NCI-H226 (cell line): ENCODE data around the gene CLEC2B.

Source experiments
- DNase-seq: peaks from one replicate; pipeline ENCODE4 v3.0.0-alpha.2; 2015

The CLEC2B gene

GRCh38 chr12:9868311-9868801, 798 bp downstream of the CLEC2B start:
- DNase-seq = no peak

- DNase-seq = no peak
These were observed 1.6 kb downstream of the CLEC2B start for GRCh38 chr12:9867531-9867930.

- DNase-seq = no peak
These were observed 2.3 kb downstream of the CLEC2B start for GRCh38 chr12:9866860-9867269.

GRCh38 chr12:9864913-9865675, 4.1 kb downstream of the CLEC2B start:
- no peak for DNase-seq

- no peak for DNase-seq
These were observed 11.0 kb downstream of the CLEC2B start for GRCh38 chr12:9858135-9858534.

GRCh38 chr12:9856894-9857293, 12.3 kb downstream of the CLEC2B start:
- no peak for DNase-seq

GRCh38 chr12:9856151-9856550, 13.0 kb downstream of the CLEC2B start:
- DNase-seq = no peak

GRCh38 chr12:9851927-9852326, 17.2 kb downstream of the CLEC2B start:
- no peak for DNase-seq

GRCh38 chr12:9851050-9851449, 18.1 kb downstream of the CLEC2B start:
- no peak for DNase-seq

GRCh38 chr12:9848899-9849298, 20.3 kb downstream of the CLEC2B start:
- DNase-seq = no peak

- DNase-seq = no peak
These were observed 25.7 kb downstream of the CLEC2B start for GRCh38 chr12:9843407-9843806.

- no peak for DNase-seq
These were observed 37.4 kb downstream of the CLEC2B start for GRCh38 chr12:9831720-9832119.

- no peak for DNase-seq
These were observed 39.2 kb downstream of the CLEC2B start for GRCh38 chr12:9829982-9830381.

GRCh38 chr12:9829483-9829882, 39.7 kb downstream of the CLEC2B start:
- DNase-seq = no peak

- no peak for DNase-seq
These were observed 41.8 kb downstream of the CLEC2B start, which contains the start of gene KLRF1 for GRCh38 chr12:9827209-9827888. Gene KLRF1, plus strand, starts transcription at chr12:9827481. Its CDS starts 64 bp downstream, at chr12:9827545.

- no peak for DNase-seq
These were observed 48.7 kb downstream of the CLEC2B start for GRCh38 chr12:9820281-9820930.

- peak; percentile 8 for DNase-seq
These were observed 55.0 kb downstream of the CLEC2B start for GRCh38 chr12:9813821-9814798.

GRCh38 chr12:9811621-9812020, 57.5 kb downstream of the CLEC2B start:
- no peak for DNase-seq

GRCh38 chr12:9810671-9811070, 58.5 kb downstream of the CLEC2B start:
- DNase-seq = no peak

GRCh38 chr12:9809866-9810265, 59.3 kb downstream of the CLEC2B start:
- no peak for DNase-seq

- no peak for DNase-seq
These were observed 59.8 kb downstream of the CLEC2B start for GRCh38 chr12:9809338-9809737.

GRCh38 chr12:9808504-9808903, 60.6 kb downstream of the CLEC2B start:
- no peak for DNase-seq
